Left forelimb (tissue), 1 donor: ENCODE data around the gene C22orf15.

Experiments
- DNase-seq: peaks from one replicate; pipeline ENCODE4 v3.0.0-alpha.2; 2018; ENCODE audit warnings: low spot score

C22orf15 gene

GRCh38 chr22:23787600-23787896 lies 24.8 kb downstream of the C22orf15 start:
- no peak for DNase-seq

- DNase-seq, result no peak
Observed at GRCh38 chr22:23787910-23788309, 25.1 kb downstream of the C22orf15 start.

- no peak for DNase-seq
Observed at GRCh38 chr22:23789121-23789520, 26.3 kb downstream of the C22orf15 start.

- DNase-seq, result peak; percentile 26
Observed at GRCh38 chr22:23789638-23790037, 26.8 kb downstream of the C22orf15 start.

GRCh38 chr22:23790819-23791737 lies 28.3 kb downstream of the C22orf15 start:
- DNase-seq, result peak; percentile 74

GRCh38 chr22:23791738-23792645 lies 29.2 kb downstream of the C22orf15 start:
- DNase-seq, result no peak

- no peak for DNase-seq
Observed at GRCh38 chr22:23793326-23793725, 30.5 kb downstream of the C22orf15 start.

GRCh38 chr22:23796461-23796860 lies 33.7 kb downstream of the C22orf15 start:
- no peak for DNase-seq

- DNase-seq, result no peak
Observed at GRCh38 chr22:23800297-23801237, 37.8 kb downstream of the C22orf15 start.

GRCh38 chr22:23801238-23801821 lies 38.5 kb downstream of the C22orf15 start:
- DNase-seq, result no peak

- DNase-seq, result no peak
Observed at GRCh38 chr22:23801886-23802377, 39.1 kb downstream of the C22orf15 start.

GRCh38 chr22:23803001-23803819 lies 40.4 kb downstream of the C22orf15 start:
- DNase-seq, result peak; percentile 40

GRCh38 chr22:23804781-23805291 lies 42.0 kb downstream of the C22orf15 start:
- peak; percentile 25 for DNase-seq

GRCh38 chr22:23806837-23807236 lies 44.0 kb downstream of the C22orf15 start:
- no peak for DNase-seq

GRCh38 chr22:23812378-23812777 lies 49.6 kb downstream of the C22orf15 start:
- DNase-seq, result no peak
